GM18907 (cell line): Measurements from ENCODE around the gene SMARCA2.
A peak's percentile ranks its signal among the peaks of the same experiment; 100 is the strongest.

ENCODE experiments used
- ATAC-seq: cut with Tn5 transposase; IDR thresholded peaks from one replicate; pipeline ENCODE4 v1.9.1; 2021; ENCODE audit warnings: mild to moderate bottlenecking, moderate library complexity; ENCODE audit not compliant: unreplicated experiment

Gene SMARCA2

GRCh38 chr9:2039294-2040180, 24.4 kb downstream of the SMARCA2 start:
- ATAC-seq: no peak

GRCh38 chr9:2040828-2041227, 25.7 kb downstream of the SMARCA2 start:
- no peak for ATAC-seq

GRCh38 chr9:2041736-2042135, 26.6 kb downstream of the SMARCA2 start:
- no peak for ATAC-seq

GRCh38 chr9:2043243-2043642, 28.1 kb downstream of the SMARCA2 start:
- no peak for ATAC-seq

GRCh38 chr9:2043881-2044462, 28.8 kb downstream of the SMARCA2 start:
- ATAC-seq: peak; percentile 65

GRCh38 chr9:2047144-2047671, 32.1 kb downstream of the SMARCA2 start:
- ATAC-seq: no peak

- no peak for ATAC-seq
Observed at GRCh38 chr9:2047916-2048315, 32.8 kb downstream of the SMARCA2 start.

- ATAC-seq: no peak
Observed at GRCh38 chr9:2050236-2050635, 35.1 kb downstream of the SMARCA2 start.

GRCh38 chr9:2053883-2054845, 39.0 kb downstream of the SMARCA2 start:
- ATAC-seq: peak; percentile 97

- ATAC-seq: peak; percentile 36
Observed at GRCh38 chr9:2055203-2055658, 40.1 kb downstream of the SMARCA2 start.

GRCh38 chr9:2059274-2059929, 44.3 kb downstream of the SMARCA2 start:
- ATAC-seq: peak; percentile 48

- no peak for ATAC-seq
Observed at GRCh38 chr9:2060424-2060823, 45.3 kb downstream of the SMARCA2 start.

- ATAC-seq: no peak
Observed at GRCh38 chr9:2065704-2066103, 50.6 kb downstream of the SMARCA2 start.

- ATAC-seq: peak; percentile 52
Observed at GRCh38 chr9:2066312-2067273, 51.4 kb downstream of the SMARCA2 start.

- peak; percentile 54 for ATAC-seq
Observed at GRCh38 chr9:2072752-2073405, 57.7 kb downstream of the SMARCA2 start.

GRCh38 chr9:2082772-2083171, 67.6 kb downstream of the SMARCA2 start:
- ATAC-seq: no peak

GRCh38 chr9:2083479-2083878, 68.3 kb downstream of the SMARCA2 start:
- no peak for ATAC-seq

- ATAC-seq: no peak
Observed at GRCh38 chr9:2085716-2086115, 70.6 kb downstream of the SMARCA2 start.

GRCh38 chr9:2086116-2086515, 71.0 kb downstream of the SMARCA2 start:
- ATAC-seq: no peak
